Activated T-cell treated with anti-CD3 and anti-CD28 coated beads for 48 hours (primary cell): ENCODE data around the gene CCL16.
"Not testable (repeated sequence)": the region's sequence is repeated elsewhere in the genome, so short reads cannot be mapped to it uniquely, and the experiment has no call there.

ENCODE experiments used
- DNase-seq: peaks from one replicate; pipeline ENCODE4 v3.0.0-alpha.2; 2020; ENCODE audit warnings: low read depth

The CCL16 gene

DNA sequence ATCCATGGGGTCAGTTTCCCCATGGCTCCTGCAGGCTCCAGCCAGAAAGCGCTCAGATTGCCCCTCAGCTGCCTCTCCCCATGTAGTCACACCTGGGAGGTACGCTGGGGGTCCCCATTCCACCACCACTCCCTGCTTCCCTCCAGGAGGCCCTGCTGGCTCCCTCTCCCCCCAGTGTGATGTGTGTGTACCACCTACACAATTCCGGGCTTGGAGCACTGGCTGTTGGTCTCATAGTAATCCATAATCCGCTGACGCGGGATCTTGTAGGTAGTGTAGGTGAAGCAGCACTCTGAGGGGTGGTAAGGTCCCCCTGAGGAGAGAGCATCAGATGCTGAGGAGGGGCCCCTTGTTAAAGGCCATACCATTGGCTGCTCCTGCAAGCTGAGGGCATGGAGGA is 2.8 kb upstream of the CCL16 start:
- no peak for DNase-seq

DNA sequence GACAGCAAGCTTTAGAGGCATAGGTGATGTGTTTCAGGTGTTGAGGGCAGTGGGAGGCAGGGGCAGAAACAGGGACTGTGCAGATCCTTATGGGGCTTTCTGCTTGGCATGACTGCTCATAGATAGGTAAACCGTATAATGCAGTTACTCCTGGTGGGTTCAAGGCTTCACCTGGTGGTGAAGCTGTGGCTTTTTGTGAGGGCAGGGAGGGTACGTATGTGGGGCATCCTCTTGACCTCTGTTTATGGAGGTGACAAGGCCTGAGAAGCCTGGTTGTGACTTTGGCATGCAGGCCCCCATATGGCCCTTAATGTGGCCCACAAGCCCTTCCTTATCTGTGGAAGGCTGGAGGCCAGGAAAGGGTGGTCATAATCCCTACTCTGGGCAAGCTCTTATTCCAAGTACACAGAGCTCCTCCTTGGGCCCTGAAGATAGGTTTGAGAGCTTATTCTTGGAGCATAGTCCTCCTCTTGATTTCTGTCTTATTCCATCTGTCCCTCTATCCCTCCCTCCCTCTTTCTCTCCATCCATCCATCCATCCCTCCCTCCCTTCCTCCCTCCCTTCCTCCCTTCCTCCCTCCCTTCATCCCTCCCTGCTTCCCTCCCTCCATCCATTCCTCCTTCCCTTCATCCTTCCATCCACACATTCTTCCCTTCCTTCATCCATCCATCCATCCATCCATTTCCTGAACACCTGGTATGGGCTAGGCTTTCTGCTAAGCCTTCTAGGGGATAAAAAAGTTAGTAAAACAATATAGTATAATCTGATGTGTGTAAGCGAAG is 1.3 kb upstream of the CCL16 start:
- DNase-seq, result no peak

DNA sequence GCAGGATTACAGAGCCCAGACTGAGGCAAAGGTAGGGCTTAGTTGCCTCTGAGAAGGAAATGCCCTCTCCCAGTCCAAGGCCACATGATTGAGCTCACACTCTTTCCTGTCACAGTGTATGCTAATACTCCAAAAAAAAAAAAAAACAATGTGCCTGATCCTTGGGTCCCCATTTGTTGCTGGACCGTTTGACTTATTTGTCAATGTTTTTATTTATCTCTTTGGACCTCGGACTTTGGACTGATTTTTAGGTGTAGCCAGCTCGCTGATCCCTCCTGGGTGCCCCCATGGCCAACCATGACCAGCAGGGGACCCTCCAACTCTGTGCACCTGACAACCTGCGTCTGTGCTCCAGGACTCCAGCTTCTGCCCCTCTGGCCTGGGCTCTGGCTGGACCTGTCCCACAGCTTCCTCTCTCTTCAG is 622 bp upstream of the CCL16 start:
- no peak for DNase-seq

DNA sequence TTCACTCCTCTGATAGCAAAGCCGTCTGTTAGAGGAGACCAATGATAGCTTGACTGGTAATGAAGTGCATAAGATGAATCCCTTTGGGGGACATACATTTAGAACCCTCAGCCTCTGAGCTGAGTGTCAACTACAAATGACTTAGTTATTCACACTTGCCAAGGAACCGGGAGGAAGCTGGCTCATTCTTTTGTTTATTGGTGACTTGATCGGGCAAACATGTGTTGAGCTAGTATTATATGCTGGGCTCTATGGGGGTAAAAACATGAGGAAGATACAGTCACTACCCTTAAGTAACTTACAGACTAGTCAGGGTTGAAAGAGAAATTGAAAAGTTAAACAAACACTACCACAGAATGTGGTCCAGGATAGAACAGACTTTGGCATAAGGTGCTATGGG is 3.0 kb downstream of the CCL16 start:
- DNase-seq, result no peak

DNA sequence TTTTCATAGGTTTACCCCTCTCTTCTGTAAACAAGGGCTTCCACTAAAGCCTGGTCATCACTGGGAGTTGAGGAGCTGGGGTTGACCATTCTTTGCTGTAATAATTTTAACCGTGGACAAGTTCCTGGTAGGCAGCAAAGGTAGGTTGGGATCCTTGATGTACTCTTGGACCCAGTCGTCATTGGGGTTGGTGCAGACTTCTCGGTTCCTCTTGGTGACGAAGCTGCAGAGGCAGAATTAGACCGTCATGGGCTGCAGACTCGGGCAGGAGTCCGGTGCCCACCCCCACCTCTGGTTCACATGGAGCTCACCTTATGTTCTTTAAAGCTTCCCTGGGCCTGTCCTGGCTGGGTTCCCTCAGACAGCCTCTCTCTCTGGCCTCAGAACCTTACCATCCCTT is 3.8 kb downstream of the CCL16 start:
- no peak for DNase-seq

DNA sequence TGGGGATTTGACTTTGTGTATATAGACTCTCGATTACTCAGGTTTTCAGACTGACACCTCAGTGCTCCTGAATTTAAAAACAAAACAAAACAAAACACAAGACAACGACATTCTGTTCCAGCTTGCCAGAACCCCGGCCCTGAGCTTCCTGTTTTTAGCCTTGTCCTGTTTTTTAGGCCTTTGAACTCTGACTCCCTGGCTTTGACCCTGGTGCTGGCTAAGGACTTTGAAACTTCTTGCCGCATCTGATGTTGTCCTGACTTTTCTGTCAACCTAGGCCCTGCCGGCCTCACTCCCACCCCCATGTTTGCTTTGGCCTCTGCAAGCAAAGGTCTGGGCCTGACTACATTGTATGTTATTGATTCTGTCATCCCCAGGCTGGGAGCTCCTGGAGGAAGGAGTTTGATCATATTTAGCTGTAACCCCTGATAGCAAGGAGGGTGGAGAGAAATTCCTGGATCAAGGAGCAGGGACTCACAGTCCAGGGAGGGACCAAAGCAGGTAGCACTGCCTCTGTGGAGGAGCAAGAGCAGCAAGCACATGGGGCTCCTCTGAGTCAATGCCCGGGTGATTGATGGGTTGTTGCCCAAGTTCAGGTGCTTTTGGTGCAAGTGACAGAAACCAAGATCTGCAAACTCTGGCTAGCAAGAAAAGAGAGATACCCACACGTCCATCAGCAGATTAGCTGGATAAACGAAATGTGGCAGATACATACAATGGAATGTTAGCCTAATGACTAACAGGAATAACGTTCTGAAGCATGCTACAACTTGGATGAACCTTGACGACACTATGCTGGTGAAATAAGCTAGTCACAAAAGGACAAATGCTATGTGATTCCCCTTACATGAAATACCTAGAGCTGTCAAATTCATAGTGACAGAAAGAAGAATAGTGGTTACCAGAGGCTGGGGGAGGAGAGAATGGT is 7.7 kb downstream of the CCL16 start:
- no peak for DNase-seq

DNA sequence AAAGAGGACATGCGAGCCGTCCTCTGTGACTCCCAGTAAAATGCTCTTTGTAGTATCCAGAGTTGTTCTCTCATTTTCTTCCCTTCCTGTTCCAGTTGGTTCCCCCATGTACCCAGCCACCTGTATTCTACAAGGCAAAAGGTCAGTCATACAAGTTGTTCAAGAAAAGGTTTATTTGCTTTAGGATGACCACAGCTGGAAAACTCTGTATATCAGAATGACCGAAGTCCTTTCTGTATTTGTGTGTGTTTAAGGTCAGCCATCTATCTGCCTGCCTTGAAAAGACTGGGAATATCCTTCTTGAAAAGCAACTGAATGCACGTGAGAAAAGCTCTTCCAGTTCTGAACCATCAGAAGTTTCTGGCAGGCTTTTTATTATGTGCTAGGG is 8.4 kb downstream of the CCL16 start:
- DNase-seq, result no peak

DNA sequence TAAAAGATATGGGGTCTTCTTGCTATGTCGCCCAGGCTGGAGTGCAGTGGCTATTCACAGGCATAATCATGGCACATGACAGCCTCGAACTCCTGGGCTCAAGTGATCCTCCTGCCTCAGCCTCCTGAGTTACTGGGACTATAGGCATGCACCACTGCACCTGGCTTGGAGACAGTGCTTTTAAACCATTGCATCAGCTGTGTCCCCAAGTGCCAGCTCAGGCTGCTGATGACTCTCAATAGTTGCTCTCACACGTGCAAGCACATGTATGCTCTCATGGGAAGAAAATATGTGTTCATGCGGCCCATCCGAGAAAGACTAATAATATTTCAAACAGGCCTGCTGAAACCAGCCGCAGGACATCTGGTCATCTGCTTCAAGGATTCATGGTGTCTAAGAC is 8.8 kb downstream of the CCL16 start:
- DNase-seq, result no peak

DNA sequence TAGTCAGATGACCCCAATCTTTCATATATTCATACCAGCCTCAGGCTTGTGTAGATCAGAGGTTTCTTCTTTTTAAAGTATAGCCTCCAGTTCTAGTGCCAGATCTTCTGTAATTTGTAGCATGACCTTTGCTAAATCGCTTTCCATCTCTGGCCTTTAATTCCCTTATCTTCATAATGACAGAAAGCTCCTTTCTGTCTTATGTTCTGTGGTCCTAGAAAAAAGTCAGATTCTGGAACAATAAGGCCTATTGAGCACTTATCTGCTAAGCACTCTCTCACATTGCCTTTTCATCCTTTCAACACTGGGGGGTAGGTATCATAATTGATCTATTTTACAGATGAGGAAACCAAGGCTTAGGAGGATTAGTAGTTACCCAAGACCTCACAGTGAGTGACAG is 9.2 kb downstream of the CCL16 start:
- DNase-seq, result no peak

DNA sequence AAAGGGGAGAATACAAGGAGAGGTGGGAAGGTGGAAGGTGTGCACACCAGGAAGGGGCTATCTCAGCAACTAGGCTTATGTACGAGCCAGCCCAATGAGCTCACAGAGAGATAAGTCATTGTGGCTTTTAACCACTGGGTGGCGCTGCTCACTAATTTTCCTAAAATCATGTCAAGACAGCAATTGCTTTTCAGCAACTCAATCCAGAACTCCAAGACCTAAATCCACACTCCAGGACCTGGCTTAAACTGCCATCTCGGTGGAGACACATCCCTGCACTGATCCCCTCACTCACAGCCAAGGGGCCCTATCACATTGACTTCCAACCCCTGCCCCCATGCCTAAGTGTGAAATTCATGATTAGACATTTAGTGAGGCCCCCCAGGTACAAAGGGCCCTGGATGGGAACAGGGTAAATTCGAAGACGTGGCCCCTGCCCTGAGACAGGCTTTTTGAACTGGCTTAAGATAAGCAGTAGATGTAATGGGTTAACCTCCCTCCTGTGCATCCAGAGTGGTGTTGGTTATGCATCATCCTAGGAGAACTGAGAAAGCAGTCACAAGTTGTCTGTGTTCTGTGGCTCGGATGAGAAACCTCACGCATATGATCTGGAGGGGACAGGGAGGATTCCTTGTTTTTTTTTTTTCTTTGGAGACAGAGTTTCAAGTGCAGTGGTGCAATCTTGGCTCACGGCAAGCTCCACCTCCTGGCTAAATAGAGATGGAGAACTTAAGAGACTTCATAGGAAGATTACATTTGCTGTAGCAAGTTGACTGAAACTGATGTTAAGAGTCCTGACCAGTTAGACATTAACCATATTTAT is 11.5 kb downstream of the CCL16 start:
- peak; percentile 41 for DNase-seq

DNA sequence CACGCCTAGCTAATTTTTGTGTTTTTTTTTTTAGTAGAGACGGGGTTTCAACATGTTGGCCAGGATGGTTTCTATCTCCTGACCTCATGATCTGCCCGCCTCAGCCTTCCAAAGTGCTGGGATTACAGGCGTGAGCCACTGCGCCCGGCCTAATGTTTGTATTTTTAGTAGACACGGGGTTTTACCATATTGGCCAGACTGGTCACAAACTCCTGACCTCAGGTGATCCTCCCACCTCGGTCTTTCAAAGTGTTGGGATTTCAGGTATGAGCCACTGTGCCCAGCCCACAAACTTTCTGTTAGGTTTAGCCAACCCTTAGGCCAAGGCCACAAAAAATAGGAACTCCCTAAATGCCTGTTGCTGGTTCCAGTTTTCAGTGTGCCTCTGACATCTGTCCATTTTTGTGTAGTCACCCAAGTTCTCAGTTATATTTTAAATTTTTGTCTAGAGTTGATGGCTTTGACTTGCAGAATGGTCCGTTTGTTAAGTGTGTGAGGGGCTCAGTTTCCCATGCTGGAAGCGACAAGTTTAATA is 12.7 kb downstream of the CCL16 start:
- DNase-seq, result no peak

DNA sequence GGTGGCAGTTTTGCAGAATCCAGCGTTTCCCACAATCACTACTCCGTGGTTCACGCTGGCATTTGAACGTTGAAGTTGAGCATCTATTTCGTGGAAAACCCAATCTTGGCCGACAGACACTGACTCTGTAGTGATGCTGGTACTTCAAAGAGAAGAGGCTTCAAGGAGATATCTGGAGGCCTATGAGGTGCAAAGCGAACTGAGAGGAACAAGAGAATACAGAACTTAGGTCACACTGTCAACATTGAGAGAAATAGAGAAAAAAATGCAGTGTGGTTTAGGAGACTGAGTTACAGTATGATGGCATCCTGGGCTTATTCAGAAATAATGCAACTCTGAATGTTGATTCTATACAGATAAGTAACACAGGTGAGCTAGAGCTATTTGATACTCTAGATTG is 16.0 kb downstream of the CCL16 start:
- no peak for DNase-seq

DNA sequence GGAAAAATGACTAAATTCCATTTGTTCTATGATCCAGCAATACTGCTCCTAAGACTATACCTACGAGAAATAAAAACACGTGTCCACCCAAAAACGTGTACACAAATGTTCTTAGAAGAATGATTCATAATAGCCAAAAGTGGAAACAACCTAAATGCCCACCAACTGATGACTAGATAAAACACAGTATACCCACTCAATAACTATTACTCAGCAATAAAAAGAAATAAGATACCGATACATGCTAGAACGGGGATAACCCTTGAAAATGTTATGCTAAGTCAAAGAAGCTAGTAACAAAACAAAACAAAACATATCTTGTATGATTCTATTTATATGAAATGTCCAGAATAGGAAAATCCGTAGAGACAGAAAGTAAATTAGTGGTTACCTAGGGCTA is 17.6 kb downstream of the CCL16 start:
- no peak for DNase-seq

DNA sequence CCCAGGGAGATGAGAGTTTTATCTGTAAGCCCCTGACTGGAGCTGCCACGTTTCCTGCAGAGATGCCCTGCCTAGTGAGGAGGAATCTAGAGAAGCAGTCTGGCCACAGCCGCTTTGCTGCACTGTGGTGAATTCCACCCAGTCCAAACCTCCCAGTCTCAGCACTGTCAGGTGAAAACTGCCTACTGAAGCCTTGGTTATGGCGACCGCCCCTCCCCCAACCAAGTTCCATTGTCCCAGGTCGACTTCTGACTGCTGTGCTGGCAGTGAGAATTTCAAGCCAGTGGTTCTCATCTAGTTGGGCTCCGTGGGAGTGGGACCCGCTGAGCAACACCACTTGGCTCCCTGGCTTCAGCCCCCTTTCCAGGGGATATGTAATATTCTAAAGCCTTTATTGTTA is 27.6 kb downstream of the CCL16 start:
- DNase-seq, result no peak

DNA sequence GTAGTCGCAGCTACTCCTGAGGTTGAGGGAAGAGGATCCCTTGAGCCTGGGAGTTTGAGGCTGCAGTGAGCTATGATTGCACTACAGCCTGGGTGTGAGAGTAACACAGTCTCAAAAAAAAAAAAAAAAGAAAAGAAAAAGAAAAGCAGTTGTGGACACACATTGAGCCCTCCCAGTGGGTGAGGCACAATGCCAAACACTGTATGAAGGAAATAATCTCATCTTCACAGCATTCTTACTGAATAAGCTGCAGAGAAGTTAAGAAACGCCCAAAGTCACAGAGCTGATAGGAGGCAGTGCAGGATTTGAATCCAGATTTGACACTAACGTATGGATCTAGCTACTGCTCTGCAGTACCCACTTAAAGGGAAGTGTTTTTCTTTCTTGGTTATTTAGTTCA is 31.9 kb downstream of the CCL16 start:
- DNase-seq, result no peak

DNA sequence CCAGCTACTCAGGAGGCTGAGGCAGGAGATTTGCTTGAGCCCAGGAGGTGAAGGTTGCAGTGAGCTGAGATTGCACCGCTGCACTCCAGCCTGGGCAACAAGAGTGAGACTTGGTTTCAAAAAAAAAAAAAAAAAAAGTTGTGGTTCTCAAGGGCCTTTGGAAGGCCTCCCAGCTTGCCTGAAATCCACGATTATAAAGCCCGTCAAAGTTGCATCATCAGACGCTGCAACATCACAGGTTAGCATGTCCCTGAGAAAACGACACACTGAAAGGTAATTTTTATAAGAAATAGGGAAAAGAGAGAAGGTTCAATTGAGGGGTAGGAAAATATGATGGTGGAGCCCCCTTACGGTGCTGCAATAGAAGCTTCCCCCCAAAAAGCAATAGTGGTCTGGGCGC is 33.2 kb downstream of the CCL16 start:
- no peak for DNase-seq

DNA sequence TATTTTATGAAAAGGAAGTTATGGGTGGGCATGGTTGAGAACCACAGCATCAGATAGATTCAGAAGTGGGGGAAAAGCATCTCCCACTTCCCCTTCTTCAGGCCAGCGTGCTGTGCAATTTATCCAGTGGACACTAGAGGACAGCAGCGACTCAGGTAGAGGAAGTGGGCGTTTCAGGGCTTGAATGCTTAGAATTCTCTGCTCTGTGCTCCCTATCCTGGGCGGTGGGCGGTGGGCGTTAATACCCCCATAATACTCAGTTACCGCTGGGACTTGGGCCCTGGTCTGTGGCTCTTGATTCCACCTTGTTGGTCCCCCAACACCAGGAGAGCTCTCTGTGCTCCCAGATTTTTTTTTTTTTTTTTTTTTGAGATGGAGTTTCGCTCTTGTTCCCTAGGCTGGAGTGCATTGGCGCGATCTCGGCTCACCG is 34.1 kb downstream of the CCL16 start:
- DNase-seq, result peak; percentile 28

DNA sequence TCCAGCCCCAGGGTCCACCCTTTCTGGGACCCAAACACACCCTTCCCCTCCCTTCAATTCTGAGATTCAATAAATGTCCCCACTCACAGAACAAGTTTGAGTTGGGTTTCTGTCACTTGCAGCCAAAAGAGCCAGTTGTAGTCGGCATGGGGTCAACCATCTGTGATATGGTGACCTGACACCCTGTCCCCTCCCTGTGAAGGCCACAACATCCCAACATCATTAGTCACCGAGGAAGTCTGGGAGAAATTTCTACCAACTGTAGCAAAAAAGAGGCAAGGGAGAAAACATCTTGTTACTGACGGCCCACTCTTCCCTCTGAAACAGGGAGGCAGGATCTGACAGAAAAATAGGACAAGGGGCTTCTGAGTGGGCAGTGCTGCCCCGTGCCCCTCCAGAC is 37.1 kb downstream of the CCL16 start:
- no peak for DNase-seq

DNA sequence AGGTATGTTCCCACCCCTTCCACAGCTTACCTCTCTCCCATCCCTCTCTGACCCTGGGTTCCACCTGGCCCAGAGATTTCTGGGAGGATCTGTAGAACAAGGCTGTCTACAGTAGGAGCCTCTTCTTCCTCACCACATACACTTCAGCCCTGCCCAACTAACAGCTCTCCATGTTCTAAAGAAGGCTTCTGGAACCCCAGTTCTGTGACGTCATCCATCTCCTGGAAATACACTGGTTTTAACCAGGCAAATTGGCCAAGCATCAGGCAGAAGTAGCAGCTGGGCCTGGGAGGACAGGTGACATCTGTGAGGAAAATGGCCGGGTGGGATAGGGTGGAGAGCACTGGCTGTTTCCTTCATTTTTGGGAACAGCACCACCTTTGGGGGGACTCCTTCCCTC is 37.8 kb downstream of the CCL16 start, which contains the start of gene LYZL6:
LYZL6 (minus strand) TSS at position 177 of the 400 bp plus-strand sequence. CDS start 4,357 bp downstream, outside the sequence.
- DNase-seq, result no peak

DNA sequence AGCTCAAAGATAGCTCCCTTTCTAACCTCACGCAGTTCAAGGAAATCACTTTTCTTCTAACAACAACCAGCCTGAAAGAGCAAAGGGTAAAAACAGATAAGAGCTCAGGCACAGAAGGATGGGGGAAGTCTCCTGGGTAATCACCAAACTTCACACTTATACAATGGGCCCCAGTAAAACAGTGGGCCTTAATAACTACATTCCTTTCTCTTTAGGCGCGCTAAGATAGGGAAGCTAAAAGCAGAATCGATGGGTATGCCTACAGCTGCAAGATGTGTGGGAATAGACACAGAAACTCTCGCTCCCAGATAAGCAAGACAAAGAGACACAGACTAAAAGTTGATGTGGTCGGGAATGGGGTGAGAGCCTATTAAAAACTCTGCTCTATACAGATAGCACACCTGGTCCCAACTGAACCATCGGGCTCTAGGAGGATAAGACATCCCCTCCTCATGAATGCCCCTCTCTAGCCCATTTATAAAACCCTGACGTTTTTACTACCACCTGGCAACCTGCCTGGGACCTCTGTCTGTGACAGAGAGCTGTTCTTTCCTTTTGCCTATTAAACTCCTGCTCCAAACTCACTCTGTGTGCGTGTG is 38.6 kb downstream of the CCL16 start:
- DNase-seq, result no peak

DNA sequence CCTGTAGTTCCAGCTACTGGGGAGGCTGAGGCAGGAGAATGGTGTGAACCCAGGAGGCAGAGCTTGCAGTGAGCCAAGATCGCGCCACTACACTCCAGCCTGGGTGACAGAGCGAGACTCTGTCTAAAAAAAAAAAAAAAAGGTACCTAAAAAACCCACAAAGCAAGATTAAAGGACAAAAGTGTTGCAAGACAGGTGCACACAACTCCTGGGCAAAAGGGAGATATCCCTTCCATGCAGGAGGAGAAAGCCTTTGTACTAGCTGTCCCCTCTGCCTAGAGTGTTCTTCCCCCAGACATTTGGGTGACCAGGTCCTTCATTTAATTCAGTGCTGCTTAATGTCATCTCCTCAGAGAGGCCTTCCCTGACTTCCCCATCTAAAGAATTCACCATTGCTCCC is 42.8 kb downstream of the CCL16 start:
- not testable (repeated sequence) for DNase-seq

DNA sequence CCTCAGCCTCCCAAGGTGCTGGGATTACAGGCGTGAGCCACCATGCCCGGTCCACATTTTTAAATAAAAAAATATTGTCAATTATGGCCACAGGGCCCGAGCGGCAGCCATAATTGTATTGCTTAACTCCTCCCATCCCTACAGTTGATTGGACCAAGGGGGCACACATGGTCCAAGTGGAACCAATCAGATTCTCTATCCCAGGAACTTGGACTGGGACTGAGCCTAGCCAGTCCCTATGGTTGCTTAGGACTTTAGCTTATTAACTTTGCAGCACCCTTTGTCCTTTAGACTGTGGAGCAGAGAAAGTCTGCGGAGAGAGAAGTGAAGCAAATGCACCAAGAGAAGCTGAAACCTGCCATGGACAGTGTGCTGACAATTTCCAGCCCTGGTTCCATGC is 45.2 kb downstream of the CCL16 start:
- DNase-seq, result no peak
